OCI-LY1 (cell line): Measurements from ENCODE around the gene RAB3A.

Source experiments
- H2AFZ ChIP-seq: fragments of 200-600 bp; sonication (generic), shearing (Covaris generic); 2 replicates; pipeline ENCODE4 v1.6.0; 2014; ENCODE audit warnings: antibody characterized with exemption, mild to moderate bottlenecking, low read length
- H3F3A ChIP-seq: fragments of 200-600 bp; sonication (generic), shearing (Covaris generic); 2 replicates; pipeline ENCODE4 v1.6.0; 2014; ENCODE audit warnings: mild to moderate bottlenecking, antibody characterized with exemption, low read length, moderate library complexity; ENCODE audit not compliant: insufficient read depth
- H3K27ac ChIP-seq: fragments of 200-600 bp; sonication (generic); 2 replicates; pipeline ENCODE4 v1.5.1; 2014; ENCODE audit warnings: low read length, mixed run types, mild to moderate bottlenecking, low read depth; ENCODE audit not compliant: poor library complexity, severe bottlenecking
- H3K27me3 ChIP-seq: fragments of 200-600 bp; sonication (generic); 2 replicates; pipeline ENCODE4 v1.6.0; 2014; ENCODE audit warnings: antibody characterized with exemption, mild to moderate bottlenecking, low read length, moderate library complexity; ENCODE audit not compliant: insufficient read depth
- H3K36me3 ChIP-seq: fragments of 200-600 bp; sonication (generic); 2 replicates; pipeline ENCODE4 v1.6.1; 2014; ENCODE audit warnings: mild to moderate bottlenecking, antibody characterized with exemption, low read length, moderate library complexity, mixed read lengths; ENCODE audit not compliant: insufficient read depth
- H3K4me1 ChIP-seq: fragments of 200-600 bp; sonication (generic); 2 replicates; pipeline ENCODE4 v1.5.1; 2014; ENCODE audit warnings: mild to moderate bottlenecking, low read length, moderate library complexity; ENCODE audit not compliant: insufficient read depth, severe bottlenecking
- H3K4me2 ChIP-seq: fragments of 200-600 bp; sonication (generic), shearing (Covaris generic); 2 replicates; pipeline ENCODE4 v1.6.1; 2014; ENCODE audit warnings: low read length
- H3K4me3 ChIP-seq: fragments of 200-600 bp; sonication (generic); 2 replicates; pipeline ENCODE4 v1.5.1; 2014; ENCODE audit warnings: low read length, low read depth, mild to moderate bottlenecking, mixed read lengths; ENCODE audit not compliant: poor library complexity, severe bottlenecking
- H3K79me2 ChIP-seq: fragments of 200-600 bp; shearing (Covaris generic); 2 replicates; pipeline ENCODE4 v1.6.1; 2016; ENCODE audit warnings: mixed run types, low read length, mixed read lengths; ENCODE audit not compliant: insufficient read depth
- H3K9ac ChIP-seq: fragments of 200-600 bp; sonication (generic), shearing (Covaris generic); 2 replicates; pipeline ENCODE4 v1.6.1; 2014; ENCODE audit warnings: mild to moderate bottlenecking, low read length, mixed read lengths
- H3K9me2 ChIP-seq: fragments of 200-600 bp; sonication (generic), shearing (Covaris generic); 2 replicates; pipeline ENCODE4 v1.6.1; 2014; ENCODE audit warnings: low read depth, mild to moderate bottlenecking, low read length, mixed read lengths
- H3K9me3 ChIP-seq: fragments of 200-600 bp; shearing (Covaris generic); 2 replicates; pipeline ENCODE4 v1.6.1; 2014; ENCODE audit warnings: low read length, mixed read lengths
- H4K20me1 ChIP-seq: fragments of 200-600 bp; sonication (generic), shearing (Covaris generic); 2 replicates; pipeline ENCODE4 v1.6.0; 2016; ENCODE audit warnings: mild to moderate bottlenecking, low read length; ENCODE audit not compliant: insufficient read depth
- CTCF ChIP-seq: fragments of 200-600 bp; sonication (generic), shearing (Covaris generic); IDR thresholded peaks from 2 replicates; pipeline ENCODE4 v1.5.1; 2017; ENCODE audit warnings: mild to moderate bottlenecking, antibody characterized with exemption, low read length, moderate library complexity, mixed read lengths
- EZH2 ChIP-seq: fragments of 200-600 bp; sonication (generic), shearing (Covaris generic); IDR thresholded peaks from 2 replicates; pipeline ENCODE4 v1.8.0; 2017; ENCODE audit warnings: borderline replicate concordance, mixed run types, mild to moderate bottlenecking, antibody characterized with exemption, low read length, moderate library complexity, mixed read lengths

Gene RAB3A

GRCh38 chr19:18251587-18252369 is 47.9 kb upstream of the RAB3A start:
- Histone ChIP-seq H3F3A (0 out of 2 replicates have a peak, but pooled peaks cover 5% of the 10 kb centered on the region), H3K4me2 (no peak overlapping the region), H3K4me3 (no peak overlapping the region), H2AFZ (no peak overlapping the region), H3K9me3 (no peaks in the 10 kb centered on the region), H3K4me1 (peaks cover 20% of the 10 kb centered on the region), H3K9ac (no peak overlapping the region), H3K79me2 (no peaks in the 10 kb centered on the region), H3K27me3 (no peaks in the 10 kb centered on the region), H3K27ac (no peak overlapping the region), H3K9me2 (no peaks in the 10 kb centered on the region), H3K36me3 (peaks cover 27% of the 10 kb centered on the region), H4K20me1 (no peaks in the 10 kb centered on the region)
- peak; percentile 98 for TF ChIP-seq CTCF
- no peak for TF ChIP-seq EZH2

- Histone ChIP-seq H3K27me3 (no peaks in the 10 kb centered on the region), H2AFZ (no peak overlapping the region), H3K9ac (no peak overlapping the region), H3K4me1 (peaks cover 16% of the 10 kb centered on the region), H4K20me1 (no peaks in the 10 kb centered on the region), H3K79me2 (no peaks in the 10 kb centered on the region), H3K4me3 (no peak overlapping the region), H3K36me3 (peaks cover 34% of the 10 kb centered on the region), H3K9me2 (no peaks in the 10 kb centered on the region), H3F3A (0 out of 2 replicates have a peak, but pooled peaks cover 4% of the 10 kb centered on the region), H3K9me3 (no peaks in the 10 kb centered on the region), H3K4me2 (no peak overlapping the region), H3K27ac (no peak overlapping the region)
- TF ChIP-seq EZH2 (no peak), CTCF (no peak)
Measured at GRCh38 chr19:18249834-18250233, 46.0 kb upstream of the RAB3A start.

GRCh38 chr19:18245297-18245696 is 41.5 kb upstream of the RAB3A start:
- Histone ChIP-seq H3K27ac (no peak overlapping the region), H3K79me2 (peaks cover 37% of the 10 kb centered on the region), H3K36me3 (peaks cover 27% of the 10 kb centered on the region), H3K4me2 (no peak overlapping the region), H4K20me1 (no peaks in the 10 kb centered on the region), H2AFZ (no peak overlapping the region), H3K4me1 (no peaks in the 10 kb centered on the region), H3K9me2 (no peaks in the 10 kb centered on the region), H3F3A (no peaks in the 10 kb centered on the region), H3K9me3 (no peaks in the 10 kb centered on the region), H3K4me3 (no peak overlapping the region), H3K9ac (no peak overlapping the region), H3K27me3 (no peaks in the 10 kb centered on the region)
- no peak for TF ChIP-seq EZH2
- TF ChIP-seq CTCF: no peak
